ENCODE data around the gene ZNF22. TPM values are rescaled to one million over a fixed set of nuclear protein-coding genes. Genes with fewer than 3 reads are reported as not detected.

ZNF22 gene
- total RNA-seq, 1 experiment from 2014 or later, result 42.1 TPM

DNA sequence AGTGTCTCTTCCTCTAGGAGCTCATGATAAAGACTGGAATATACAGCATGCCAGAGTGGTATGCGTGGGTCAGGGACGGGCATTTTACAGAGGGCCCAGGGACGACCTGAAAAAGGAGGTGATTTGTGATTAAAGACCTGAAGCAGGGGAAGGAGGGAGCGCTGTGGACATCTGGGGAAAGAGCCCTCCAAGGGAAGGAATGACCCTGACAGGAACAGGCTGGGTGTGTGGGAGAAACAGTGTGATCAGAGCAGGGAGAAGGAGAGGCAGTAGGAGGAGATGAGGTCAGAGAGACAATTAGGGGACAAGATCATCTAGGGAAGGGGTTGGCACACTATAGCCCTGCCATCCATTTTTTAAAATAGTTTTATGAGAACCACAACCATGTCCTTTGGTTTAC, 44.5 kb upstream of the ZNF22 start:
- CTCF ChIA-PET, result no interaction called here
- no peaks in the 10 kb centered on the region for H3K9me3 ChIP-seq (ENCODE audit: low read depth, low read length, poor library complexity, severe bottlenecking)
- no peak for TF ChIP-seq EZH2 (IDR thresholded peaks at IDR 0.05; ENCODE audit: borderline replicate concordance, low read depth, low read length, poor library complexity, severe bottlenecking)
- TF ChIP-seq, protein P1, sequence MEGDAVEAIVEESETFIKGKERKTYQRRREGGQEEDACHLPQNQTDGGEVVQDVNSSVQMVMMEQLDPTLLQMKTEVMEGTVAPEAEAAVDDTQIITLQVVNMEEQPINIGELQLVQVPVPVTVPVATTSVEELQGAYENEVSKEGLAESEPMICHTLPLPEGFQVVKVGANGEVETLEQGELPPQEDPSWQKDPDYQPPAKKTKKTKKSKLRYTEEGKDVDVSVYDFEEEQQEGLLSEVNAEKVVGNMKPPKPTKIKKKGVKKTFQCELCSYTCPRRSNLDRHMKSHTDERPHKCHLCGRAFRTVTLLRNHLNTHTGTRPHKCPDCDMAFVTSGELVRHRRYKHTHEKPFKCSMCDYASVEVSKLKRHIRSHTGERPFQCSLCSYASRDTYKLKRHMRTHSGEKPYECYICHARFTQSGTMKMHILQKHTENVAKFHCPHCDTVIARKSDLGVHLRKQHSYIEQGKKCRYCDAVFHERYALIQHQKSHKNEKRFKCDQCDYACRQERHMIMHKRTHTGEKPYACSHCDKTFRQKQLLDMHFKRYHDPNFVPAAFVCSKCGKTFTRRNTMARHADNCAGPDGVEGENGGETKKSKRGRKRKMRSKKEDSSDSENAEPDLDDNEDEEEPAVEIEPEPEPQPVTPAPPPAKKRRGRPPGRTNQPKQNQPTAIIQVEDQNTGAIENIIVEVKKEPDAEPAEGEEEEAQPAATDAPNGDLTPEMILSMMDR (conservative IDR thresholded peaks at IDR 0.05; ENCODE audit: low read depth, low read length), result no peak
- H3K4me3 ChIP-seq (ENCODE audit: low read depth, low read length, poor library complexity, severe bottlenecking), result no peak overlapping the region
- POLR2A ChIA-PET (ENCODE audit: low non-redundant PET), result no interaction called here
- no peak for DNase-seq (ENCODE audit: low spot score)
- no peaks in the 10 kb centered on the region for H3K36me3 ChIP-seq (ENCODE audit: insufficient read depth, low read length, poor library complexity, severe bottlenecking)
- H3K27me3 ChIP-seq (replicated peaks; ENCODE audit: insufficient read depth, low read depth, low read length, poor library complexity), result no peaks in the 10 kb centered on the region
- H3K27ac ChIP-seq (ENCODE audit: low read depth, low read length, poor library complexity, severe bottlenecking), result no peak overlapping the region
- intact Hi-C loops (cut with micrococcal nuclease; ENCODE audit: unreplicated experiment), result no loop called here
- H3K4me1 ChIP-seq (ENCODE audit: insufficient read depth, low read length, poor library complexity, severe bottlenecking), result peaks cover 13% of the 10 kb centered on the region
- no TSS peak for BruUV-seq (replicated peaks)

DNA sequence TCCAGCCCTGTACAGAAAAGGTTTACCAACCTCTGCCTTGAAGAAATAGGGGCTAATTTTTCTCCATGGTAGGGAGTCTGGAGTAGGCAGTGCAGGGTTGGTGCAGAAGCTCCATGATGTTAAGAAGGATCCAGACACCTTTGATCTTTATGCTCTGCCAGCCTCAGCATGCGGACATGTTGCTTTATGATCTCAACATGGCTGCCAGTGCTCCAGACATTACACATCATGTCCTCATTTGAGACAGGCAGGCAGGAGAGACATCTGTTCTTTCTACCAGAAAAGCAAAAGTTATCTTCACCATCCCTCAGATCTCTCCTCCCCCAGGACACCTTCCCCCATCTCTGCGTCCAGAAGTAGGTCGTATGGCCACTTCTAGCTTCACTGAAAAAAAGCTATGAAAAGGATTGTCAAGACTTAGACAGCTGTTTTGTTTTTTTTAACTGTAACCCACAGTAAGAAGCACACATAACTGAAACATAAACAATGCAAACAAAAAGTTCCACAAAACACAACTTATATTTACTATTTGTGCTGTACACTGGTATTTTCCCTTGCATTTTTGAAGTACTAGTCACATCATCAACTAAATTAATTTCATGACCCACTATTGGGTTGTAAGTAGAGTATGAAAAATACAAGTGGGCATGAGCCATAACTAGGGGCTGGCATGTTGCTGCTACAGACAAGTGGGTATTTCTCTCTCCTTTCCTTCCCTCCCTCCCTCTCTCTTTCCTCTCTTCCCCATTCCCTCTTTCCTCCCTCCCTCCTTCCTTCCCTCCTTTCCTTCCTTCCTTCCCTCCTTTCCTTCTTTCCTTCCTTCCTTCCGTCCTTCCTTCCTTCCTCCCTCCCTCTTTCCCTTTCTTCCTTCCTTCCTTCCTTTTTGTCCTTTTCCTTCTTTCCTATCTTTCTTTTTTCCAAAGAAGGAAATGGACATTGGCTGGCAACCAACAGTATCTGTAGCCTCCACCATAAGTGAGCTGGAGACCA, 43.7 kb upstream of the ZNF22 start:
- no peak overlapping the region for H3K4me3 ChIP-seq (ENCODE audit: low read depth, low read length, poor library complexity, severe bottlenecking)
- ChIA-PET CTCF (no interaction called here), POLR2A (ENCODE audit: low non-redundant PET) (no interaction called here)

DNA sequence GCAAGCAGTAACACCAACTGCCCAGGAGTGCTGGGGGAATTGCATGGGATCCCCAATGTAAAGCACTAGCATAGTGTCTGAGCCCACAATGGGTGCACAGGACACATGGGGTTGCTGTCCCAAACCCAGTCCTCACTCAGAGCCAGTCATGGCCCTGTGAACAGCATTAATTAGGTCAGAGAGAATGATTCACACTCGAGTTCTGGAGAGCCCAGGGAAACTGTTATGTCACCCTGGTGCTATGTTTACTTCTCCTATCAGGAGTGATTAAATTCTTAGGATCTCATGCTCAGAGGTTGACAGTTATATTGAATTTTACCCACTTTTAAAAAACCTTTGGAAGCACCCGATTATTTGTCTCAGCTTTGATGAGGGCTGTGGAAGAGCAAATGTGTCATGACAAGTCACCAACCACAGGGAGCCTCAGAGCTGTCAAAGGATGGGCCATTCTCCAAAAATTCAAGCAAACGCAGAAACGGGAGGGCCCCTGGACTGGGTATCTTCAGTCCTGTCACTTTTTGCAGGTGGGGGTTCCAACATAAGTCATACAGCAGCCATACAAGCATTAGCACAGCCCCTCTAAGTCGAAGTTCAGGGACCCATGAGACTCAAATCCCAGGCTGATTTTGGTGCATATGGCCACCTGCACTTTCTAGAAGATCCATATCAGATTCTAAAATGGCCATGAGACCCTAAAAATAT, 42.4 kb upstream of the ZNF22 start:
- Histone ChIP-seq H3K4me1 (ENCODE audit: insufficient read depth, low read length, poor library complexity, severe bottlenecking) (peaks cover 13% of the 10 kb centered on the region), H3K36me3 (ENCODE audit: insufficient read depth, low read length, poor library complexity, severe bottlenecking) (no peaks in the 10 kb centered on the region), H3K27ac (ENCODE audit: low read depth, low read length, poor library complexity, severe bottlenecking) (no peak overlapping the region), H3K4me3 (ENCODE audit: low read depth, low read length, poor library complexity, severe bottlenecking) (peak overlapping the region; percentile 78), H3K27me3 (replicated peaks; ENCODE audit: insufficient read depth, low read depth, low read length, poor library complexity) (no peaks in the 10 kb centered on the region), H3K9me3 (ENCODE audit: low read depth, low read length, poor library complexity, severe bottlenecking) (no peaks in the 10 kb centered on the region)
- intact Hi-C loops (cut with micrococcal nuclease; ENCODE audit: unreplicated experiment), result no loop called here
- BruUV-seq (replicated peaks), result no TSS peak
- DNase-seq (ENCODE audit: low spot score), result no peak
- TF ChIP-seq, protein P1 (conservative IDR thresholded peaks at IDR 0.05; ENCODE audit: low read depth, low read length), result no peak
- no peak for TF ChIP-seq EZH2 (IDR thresholded peaks at IDR 0.05; ENCODE audit: borderline replicate concordance, low read depth, low read length, poor library complexity, severe bottlenecking)
- POLR2A ChIA-PET (ENCODE audit: low non-redundant PET), result no interaction called here
- CTCF ChIA-PET, result no interaction called here

More for the DNA sequence above, 43.7 kb upstream of the ZNF22 start:
- Histone ChIP-seq H3K27me3 (replicated peaks; ENCODE audit: insufficient read depth, low read depth, low read length, poor library complexity) (no peaks in the 10 kb centered on the region), H3K4me1 (ENCODE audit: insufficient read depth, low read length, poor library complexity, severe bottlenecking) (peaks cover 13% of the 10 kb centered on the region), H3K36me3 (ENCODE audit: insufficient read depth, low read length, poor library complexity, severe bottlenecking) (no peaks in the 10 kb centered on the region), H3K9me3 (ENCODE audit: low read depth, low read length, poor library complexity, severe bottlenecking) (no peaks in the 10 kb centered on the region), H3K27ac (ENCODE audit: low read depth, low read length, poor library complexity, severe bottlenecking) (no peak overlapping the region)
- no peak for TF ChIP-seq EZH2 (IDR thresholded peaks at IDR 0.05; ENCODE audit: borderline replicate concordance, low read depth, low read length, poor library complexity, severe bottlenecking)
- TF ChIP-seq, protein P1 (conservative IDR thresholded peaks at IDR 0.05; ENCODE audit: low read depth, low read length), result no peak
- BruUV-seq (replicated peaks), result no TSS peak
- intact Hi-C loops (cut with micrococcal nuclease; ENCODE audit: unreplicated experiment), result no loop called here
- DNase-seq (ENCODE audit: low spot score), result no peak

Data from A673 (cell line).